T-helper 9 cell (primary cell): ENCODE measurements around the gene TRIM25.

Source experiments
- DNase-seq: peaks from one replicate; pipeline ENCODE4 v3.0.0-alpha.2; 2020

Gene TRIM25

GRCh38 chr17:56892333-56892732 lies 21.5 kb downstream of the TRIM25 start:
- no peak for DNase-seq

DNA sequence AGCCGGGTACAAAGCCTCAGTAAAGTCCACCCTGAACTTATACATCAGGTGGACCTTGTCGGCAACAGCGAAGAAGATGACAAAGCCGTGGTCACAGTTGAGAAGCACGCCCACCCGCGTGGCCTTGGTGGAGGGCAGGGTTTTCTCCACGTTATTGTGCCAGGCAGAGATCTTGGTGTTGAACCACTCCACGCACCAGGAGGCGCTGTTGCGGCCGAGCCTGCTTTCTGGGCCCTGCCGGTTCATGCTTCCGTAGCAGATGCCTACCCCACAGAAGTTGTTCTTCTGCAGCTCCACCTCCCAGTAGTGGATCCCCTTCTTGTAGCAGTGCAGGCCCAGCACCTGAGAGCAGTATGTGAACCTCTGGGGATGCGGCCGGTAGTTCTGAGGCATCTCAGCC lies 22.1 kb downstream of the TRIM25 start:
- DNase-seq: peak; percentile 41

DNA sequence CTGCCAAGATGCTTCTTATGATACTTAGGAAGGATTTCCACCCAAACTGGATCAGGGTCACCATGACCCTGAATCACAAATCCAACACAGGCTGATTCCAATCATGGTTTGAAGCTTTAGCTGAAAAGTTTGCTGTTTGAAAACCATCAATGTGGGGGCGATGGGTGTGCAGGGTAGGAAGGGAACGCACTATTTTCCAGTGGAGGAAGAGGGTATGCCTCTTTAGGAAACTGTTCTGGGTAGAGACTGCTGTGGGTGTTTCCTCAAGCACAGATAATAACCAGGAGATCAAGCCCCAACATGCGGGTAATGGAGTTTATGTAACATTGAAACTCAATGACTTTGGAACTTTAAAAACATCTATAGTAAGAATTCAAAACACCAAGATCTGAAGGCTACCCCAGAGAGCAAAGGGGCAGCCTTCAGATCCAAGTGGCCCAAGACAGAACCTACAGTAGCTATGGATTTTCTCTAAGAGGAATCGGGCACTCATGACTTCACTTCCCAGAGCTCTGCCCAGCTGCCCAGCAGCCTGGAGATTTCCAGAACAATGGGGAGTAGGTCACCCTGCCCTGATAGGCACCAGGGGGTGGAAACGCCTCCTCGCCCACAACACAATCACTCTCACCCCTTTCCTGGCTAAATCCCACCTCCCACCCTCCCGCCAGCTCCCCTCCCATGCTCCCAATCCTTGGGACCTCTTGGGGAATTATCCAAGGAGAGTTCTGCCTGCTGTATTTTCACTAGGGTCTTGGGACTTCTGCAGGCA lies 22.8 kb downstream of the TRIM25 start:
- no peak for DNase-seq

DNA sequence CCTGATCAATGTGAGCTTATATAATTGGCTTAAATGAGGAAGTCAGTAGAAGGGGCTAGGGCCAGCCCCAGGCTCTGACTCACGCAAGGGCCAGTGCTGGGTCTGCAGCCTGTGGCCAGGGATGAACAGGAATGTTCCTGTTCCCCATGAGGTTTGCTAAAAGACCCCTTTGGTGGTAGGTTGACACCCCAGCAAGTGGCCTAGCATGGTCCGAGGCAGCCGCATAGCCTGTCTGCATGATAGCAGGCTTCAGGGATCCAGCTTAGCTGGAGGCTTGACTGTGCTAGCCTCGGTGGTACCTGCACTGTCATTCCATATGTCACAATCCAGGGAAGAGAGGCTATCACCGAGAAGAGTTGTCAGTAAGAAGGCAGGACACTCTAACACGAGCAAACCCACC lies 23.5 kb downstream of the TRIM25 start:
- DNase-seq: no peak

DNA sequence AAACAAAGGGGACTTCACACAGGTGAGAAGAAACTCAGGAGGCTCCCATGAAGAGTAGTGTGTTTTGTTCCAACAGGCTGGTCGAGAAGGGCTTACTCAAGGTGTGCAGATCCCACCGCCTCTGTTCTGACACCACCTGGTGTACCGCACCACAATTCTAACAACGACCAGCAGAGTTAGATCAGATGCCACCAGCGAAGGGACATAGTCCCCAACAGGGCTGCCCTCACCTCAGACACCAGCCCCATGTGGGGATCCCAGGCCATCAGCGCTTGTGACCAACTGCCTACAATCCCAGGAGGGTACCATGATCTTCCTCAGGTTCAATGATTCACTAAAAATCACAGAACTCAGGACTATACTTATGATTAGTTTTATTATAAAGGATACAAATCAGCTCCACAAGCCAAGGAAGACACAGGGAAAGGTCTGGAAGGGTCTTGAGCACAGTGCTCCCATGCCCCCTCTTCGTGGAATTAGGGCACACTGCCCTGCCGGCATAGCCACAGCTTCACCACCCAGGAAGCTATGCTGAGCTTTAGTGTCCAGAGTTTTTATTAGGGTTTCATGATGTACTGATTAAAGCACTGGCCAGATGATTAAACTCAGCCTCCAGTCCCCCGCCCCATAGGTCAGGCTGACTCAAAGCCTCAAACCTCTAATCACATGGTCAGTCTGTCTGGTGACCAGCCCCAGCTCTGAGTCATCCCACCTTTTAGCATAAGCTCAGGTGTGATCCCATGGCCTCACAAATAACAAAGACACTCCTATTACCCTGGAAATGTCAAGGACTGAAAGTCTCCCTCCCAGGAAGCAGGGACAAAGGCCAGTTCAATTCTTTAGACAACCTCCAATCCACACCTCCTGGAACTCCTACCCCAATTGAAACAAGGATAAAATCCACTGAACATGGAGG lies 26.0 kb downstream of the TRIM25 start:
- DNase-seq: no peak

DNA sequence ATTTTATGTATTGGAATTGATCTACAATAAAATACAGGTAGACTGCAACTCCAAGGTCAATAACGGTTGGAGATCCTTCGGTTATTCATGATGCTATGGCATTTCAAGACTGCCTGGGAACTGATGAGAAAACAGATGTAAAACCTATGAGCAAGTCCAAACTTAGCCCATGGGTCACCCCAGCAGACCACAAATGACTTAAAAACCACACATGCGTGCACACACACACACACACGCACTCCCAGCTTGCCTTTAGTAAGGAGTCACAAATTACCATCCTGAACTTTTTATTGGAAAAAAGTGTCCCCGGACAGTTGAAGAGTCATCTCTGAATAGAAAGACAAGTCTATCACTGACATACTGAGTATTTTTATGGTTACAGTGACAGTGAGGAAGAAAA lies 26.7 kb downstream of the TRIM25 start:
- DNase-seq: no peak

GRCh38 chr17:56886288-56886731 lies 27.5 kb downstream of the TRIM25 start:
- no peak for DNase-seq

GRCh38 chr17:56885312-56885657 lies 28.6 kb downstream of the TRIM25 start:
- DNase-seq: no peak

DNA sequence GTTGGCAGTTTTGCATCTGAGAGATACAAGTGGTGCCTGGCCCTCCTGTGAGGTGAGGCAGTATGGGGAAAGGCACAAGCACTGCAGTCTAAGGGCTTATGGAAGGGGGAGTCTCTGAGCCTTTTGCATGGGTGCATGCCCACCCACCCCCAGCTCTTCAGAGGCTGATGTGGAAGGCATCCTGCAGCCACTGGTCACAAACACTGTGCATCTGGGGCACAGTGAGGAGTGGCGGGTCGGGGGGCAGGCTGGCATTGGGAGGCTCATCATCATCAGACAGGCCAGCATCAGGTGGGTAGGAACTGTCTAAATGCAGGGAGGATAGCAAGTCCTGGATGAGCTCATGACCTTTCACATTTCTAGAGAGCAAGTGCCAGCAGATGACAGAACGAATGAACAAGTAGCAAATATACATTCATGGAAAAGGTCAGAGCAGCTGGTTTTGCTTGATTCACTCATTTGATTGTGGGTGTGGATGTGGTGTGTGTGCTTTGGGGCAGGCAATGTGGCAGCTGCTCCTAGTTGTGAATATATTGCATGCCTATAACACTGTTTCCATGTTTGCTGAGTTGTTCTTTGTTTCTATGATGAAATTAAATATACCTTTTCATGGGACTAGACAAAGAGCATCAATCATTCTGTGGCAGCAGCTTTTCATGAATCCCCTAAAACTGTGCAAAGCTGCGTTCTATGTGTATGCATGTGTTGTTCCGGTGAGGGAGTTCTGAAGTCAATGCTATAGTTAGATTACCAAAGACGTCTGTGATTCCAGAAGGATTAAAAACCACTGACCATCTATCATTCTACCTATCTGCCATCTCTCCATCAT lies 29.2 kb downstream of the TRIM25 start:
- DNase-seq: no peak

DNA sequence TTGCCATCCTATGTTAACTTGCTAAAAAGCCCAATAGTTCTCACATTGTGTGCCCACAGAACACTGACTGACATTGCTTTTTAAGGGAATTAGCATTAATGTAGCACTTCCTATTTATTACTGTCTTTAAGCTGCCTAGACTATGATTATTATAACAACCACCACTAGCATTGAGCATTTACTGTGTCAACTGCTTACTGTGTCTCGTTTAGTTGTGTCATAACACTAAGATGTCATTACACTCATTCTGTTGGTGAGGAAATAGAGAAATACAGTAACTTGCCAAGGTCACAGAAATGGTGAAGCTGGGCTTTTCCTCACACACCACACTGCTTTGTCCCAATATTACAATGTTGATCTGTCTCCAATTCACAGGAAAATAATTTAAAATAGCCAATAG lies 30.2 kb downstream of the TRIM25 start:
- no peak for DNase-seq

- DNase-seq: no peak
These were observed 32.1 kb downstream of the TRIM25 start for GRCh38 chr17:56881685-56882295.

GRCh38 chr17:56880571-56880970 lies 33.3 kb downstream of the TRIM25 start:
- no peak for DNase-seq

DNA sequence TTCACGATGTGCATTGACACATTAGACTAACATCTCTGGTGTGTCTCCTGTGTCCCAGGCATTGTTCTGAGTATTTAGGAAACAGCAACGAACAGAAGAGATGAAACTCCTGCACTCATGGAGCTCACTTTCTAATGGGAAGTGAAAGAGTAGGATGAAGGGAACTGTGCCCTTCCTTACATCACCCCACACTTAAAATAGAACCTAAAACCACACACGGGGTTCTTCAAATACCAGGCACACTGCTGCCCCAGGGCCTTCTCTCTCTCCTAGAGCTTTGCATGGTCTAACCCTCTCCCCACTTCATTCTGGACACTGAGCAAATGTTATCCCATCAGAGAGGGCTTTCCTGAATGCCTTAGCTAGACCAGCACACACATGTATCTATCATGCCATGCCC lies 33.7 kb downstream of the TRIM25 start:
- DNase-seq: no peak

- no peak for DNase-seq
These were observed 34.6 kb downstream of the TRIM25 start for GRCh38 chr17:56879280-56879679.

DNA sequence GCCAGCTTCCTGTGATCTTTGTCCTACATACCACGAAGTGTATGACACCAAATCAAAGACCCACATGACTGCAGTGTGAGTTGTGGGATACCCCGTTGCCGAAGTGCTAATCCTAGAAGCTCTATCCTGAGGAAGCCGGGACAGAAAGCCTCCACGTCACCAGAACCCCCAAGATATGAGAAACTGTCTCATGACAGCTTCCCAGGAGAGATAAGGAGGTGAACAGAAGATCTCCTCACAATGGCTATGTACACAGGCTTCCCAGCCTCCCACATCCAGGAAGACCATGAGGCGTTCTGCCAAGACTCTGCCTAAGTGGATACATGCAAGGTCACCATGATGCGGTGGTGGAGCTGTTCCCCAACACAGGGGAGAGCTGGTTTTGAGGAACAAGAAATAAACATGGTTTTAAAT lies 37.1 kb downstream of the TRIM25 start:
- DNase-seq: no peak

- DNase-seq: no peak
These were observed 43.7 kb downstream of the TRIM25 start for GRCh38 chr17:56870081-56870651.

GRCh38 chr17:56868716-56869115 lies 45.1 kb downstream of the TRIM25 start:
- DNase-seq: no peak

DNA sequence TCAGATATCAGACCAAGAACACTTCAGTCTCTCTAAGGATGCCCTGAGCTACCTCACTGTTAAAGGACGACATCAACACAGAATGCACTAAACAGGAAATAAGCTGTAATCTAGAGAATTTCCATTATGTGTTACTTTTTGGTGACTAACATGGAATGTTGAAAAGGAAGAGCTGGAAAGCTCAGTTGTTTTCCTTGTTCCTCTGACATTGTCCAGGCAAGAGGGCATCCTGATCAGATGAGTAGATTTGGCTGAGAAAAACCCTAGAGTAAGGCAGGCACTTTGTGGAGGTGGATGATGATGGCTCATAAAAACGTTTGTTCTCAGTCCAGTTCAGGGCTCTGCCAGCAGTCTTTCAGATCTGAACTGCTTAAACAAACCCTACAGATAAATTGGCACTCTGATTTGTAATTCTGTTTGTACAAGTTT lies 45.9 kb downstream of the TRIM25 start:
- DNase-seq: no peak

GRCh38 chr17:56866496-56866895 lies 47.4 kb downstream of the TRIM25 start:
- DNase-seq: no peak

DNA sequence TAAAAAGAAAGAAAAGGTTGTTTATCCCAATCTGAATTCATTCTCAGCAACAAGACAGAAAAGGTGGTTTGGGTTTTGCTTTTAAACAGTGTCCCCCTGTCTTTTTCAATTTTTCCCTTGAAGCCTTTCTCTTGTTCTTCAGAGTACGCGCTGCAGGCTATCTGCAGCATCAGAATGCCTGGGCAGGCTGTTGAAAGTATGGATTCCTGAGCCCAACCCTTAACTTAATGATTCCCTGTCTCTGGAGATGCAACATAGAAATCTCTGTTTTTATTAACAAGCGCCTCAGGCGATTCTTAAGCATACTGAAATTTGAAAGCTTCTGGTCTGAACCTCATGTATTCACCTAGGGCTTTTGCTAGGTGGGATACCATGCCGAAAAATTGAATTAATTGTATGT lies 47.8 kb downstream of the TRIM25 start:
- DNase-seq: no peak

- DNase-seq: no peak
These were observed 49.9 kb downstream of the TRIM25 start for GRCh38 chr17:56863974-56864373.

DNA sequence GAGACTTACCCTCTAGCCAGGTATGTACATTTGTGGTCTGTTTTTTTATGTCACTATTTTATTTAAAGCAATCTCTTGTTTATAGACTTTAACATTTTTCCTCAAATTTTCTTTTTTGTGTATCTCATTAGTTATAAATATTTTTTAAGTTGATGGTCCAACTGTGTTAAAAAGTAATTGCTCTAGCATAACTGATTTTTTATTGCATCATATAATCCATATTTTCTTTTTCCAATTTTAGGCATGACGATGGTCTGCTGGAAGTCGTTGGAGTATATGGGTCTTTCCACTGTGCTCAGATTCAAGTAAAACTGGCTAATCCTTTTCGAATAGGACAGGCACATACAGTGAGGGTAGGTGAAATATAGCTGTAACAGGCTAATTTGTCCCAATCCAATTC lies 52.0 kb downstream of the TRIM25 start:
- DNase-seq: no peak
